H1 (cell line): ENCODE measurements around the gene KLK1. TPM values are rescaled to one million over a fixed set of nuclear protein-coding genes. Genes with fewer than 3 reads are reported as not detected.

Experiments used
- CTCF ChIA-PET: fragments of 300-600 bp; sonication (Branson Sonifier 250); formaldehyde crosslinking; loops from one replicate; lab custom pipeline; 2021; ENCODE audit not compliant: partially characterized antibody; lab: Charles Lee
- POLR2A ChIA-PET: fragments of 300-600 bp; sonication (Branson Sonifier 250); formaldehyde crosslinking; loops from one replicate; lab custom pipeline; 2021; ENCODE audit warnings: inconsistent platforms; ENCODE audit not compliant: partially characterized antibody; lab: Charles Lee
- DNase-seq, 2 experiments: peaks; one replicate each; pipeline versions ENCODE4 v3.0.0 to v3.0.0-alpha.2; 2010 to 2022; ENCODE audit warnings: low spot score in 2 of 2, low read depth in 1 of 2, mixed read lengths in 1 of 2
- FAIRE-seq: peaks from 2 replicates; lab custom pipeline; 2011; peaks lifted over from hg19 to GRCh38; lab: Jason Lieb, UNC
- H2AFZ ChIP-seq: 2 replicates; pipeline ENCODE4 v1.8.1; 2012; ENCODE audit warnings: low read length, inconsistent platforms
- H2AK5ac ChIP-seq: 2 replicates; pipeline ENCODE4 v1.6.1; 2013; ENCODE audit warnings: low read depth, low read length
- H2BK120ac ChIP-seq: replicated peaks from 2 replicates; pipeline ENCODE3; 2013; ENCODE audit warnings: low read depth, low read length, inconsistent platforms
- H2BK12ac ChIP-seq: 2 replicates; pipeline ENCODE4 v1.6.1; 2013; ENCODE audit warnings: low read depth, low read length
- H2BK15ac ChIP-seq: 2 replicates; pipeline ENCODE4 v1.6.1; 2013; ENCODE audit warnings: low read length
- H2BK20ac ChIP-seq: 2 replicates; pipeline ENCODE4 v1.6.1; 2013; ENCODE audit warnings: low read length
- H2BK5ac ChIP-seq: 2 replicates; pipeline ENCODE4 v1.6.1; 2013; ENCODE audit warnings: low read depth, low read length
- H3K14ac ChIP-seq: 2 replicates; pipeline ENCODE4 v1.6.1; 2013; ENCODE audit warnings: inconsistent platforms; ENCODE audit not compliant: insufficient read length
- H3K18ac ChIP-seq: 2 replicates; pipeline ENCODE4 v1.6.1; 2013; ENCODE audit warnings: low read length; ENCODE audit errors: extremely low read depth
- H3K23ac ChIP-seq: 2 replicates; pipeline ENCODE4 v1.6.1; 2013; ENCODE audit warnings: inconsistent platforms; ENCODE audit not compliant: insufficient read length
- H3K23me2 ChIP-seq: 2 replicates; pipeline ENCODE4 v1.6.1; 2013; ENCODE audit warnings: low read depth, low read length
- H3K27ac ChIP-seq: 2 replicates; pipeline ENCODE4 v1.6.1; 2011; ENCODE audit warnings: low read depth, low read length, inconsistent platforms
- H3K27me3 ChIP-seq, 4 experiments: replicated peaks in 1 of 4; 1 replicate in 1 of 4; 2 replicates in 3 of 4; pipeline versions ENCODE4 v1.6.1 to v1.8.1; 2011 to 2013; ENCODE audit warnings: low read length in 3 of 4, mild to moderate bottlenecking in 3 of 4, inconsistent platforms in 2 of 4, mixed read lengths in 2 of 4, moderate library complexity in 1 of 4; ENCODE audit not compliant: control insufficient read depth in 3 of 4, insufficient read depth in 3 of 4; ENCODE audit errors: extremely low read depth in 1 of 4
- H3K36me3 ChIP-seq, 4 experiments: 2 replicates each; pipeline versions ENCODE4 v1.6.1 to v1.8.1; 2011 to 2013; ENCODE audit warnings: mild to moderate bottlenecking in 4 of 4, low read length in 3 of 4, moderate library complexity in 2 of 4, control low read depth in 1 of 4, inconsistent platforms in 1 of 4; ENCODE audit not compliant: insufficient read depth in 4 of 4, control insufficient read depth in 2 of 4
- H3K4ac ChIP-seq: replicated peaks from 2 replicates; pipeline ENCODE3; 2013; ENCODE audit warnings: low read length, low read depth, mixed read lengths, inconsistent platforms; ENCODE audit not compliant: insufficient read length
- H3K4me1 ChIP-seq, 4 experiments: replicated peaks in 1 of 4; 1 replicate in 1 of 4; 2 replicates in 3 of 4; pipeline versions ENCODE4 v1.6.1 to v1.8.1; 2011 to 2013; ENCODE audit warnings: low read length in 3 of 4, inconsistent platforms in 2 of 4, mixed read lengths in 1 of 4; ENCODE audit not compliant: insufficient read depth in 4 of 4, control insufficient read depth in 3 of 4
- H3K4me2 ChIP-seq, 2 experiments: 2 replicates each; pipeline versions ENCODE4 v1.6.1 to v1.8.1; 2011 to 2013; ENCODE audit warnings: low read depth in 2 of 2, low read length in 2 of 2, control low read depth in 1 of 2, inconsistent platforms in 1 of 2, mild to moderate bottlenecking in 1 of 2; ENCODE audit not compliant: insufficient read depth in 1 of 2
- H3K4me3 ChIP-seq, 4 experiments: fragments of 200-600, 300-600 bp in 1 of 4; sonication (generic), shearing (Covaris generic), sonication (Bioruptor Twin) in 1 of 4; 2 replicates each; pipeline versions ENCODE4 v1.5.1 to v1.8.1; 2011 to 2016; ENCODE audit warnings: low read length in 4 of 4, low read depth in 3 of 4, control low read depth in 2 of 4, inconsistent platforms in 2 of 4, mild to moderate bottlenecking in 2 of 4, mixed read lengths in 1 of 4, moderate library complexity in 1 of 4; ENCODE audit not compliant: insufficient read depth in 2 of 4; ENCODE audit errors: extremely low read depth in 1 of 4
- H3K56ac ChIP-seq: replicated peaks from 2 replicates; pipeline ENCODE3; 2013; ENCODE audit warnings: low read depth, mild to moderate bottlenecking, mixed read lengths, low read length, inconsistent platforms; ENCODE audit not compliant: insufficient read length
- H3K79me1 ChIP-seq: 2 replicates; pipeline ENCODE4 v1.6.1; 2013; ENCODE audit warnings: low read depth, low read length, control low read depth
- H3K79me2 ChIP-seq, 2 experiments: 2 replicates each; pipeline versions ENCODE4 v1.6.1 to v1.8.1; 2012 to 2013; ENCODE audit warnings: low read length in 2 of 2, mild to moderate bottlenecking in 2 of 2, inconsistent platforms in 1 of 2; ENCODE audit not compliant: insufficient read depth in 2 of 2, control insufficient read depth in 1 of 2
- H3K9ac ChIP-seq, 4 experiments: replicated peaks in 1 of 4; 1 replicate in 1 of 4; 2 replicates in 3 of 4; pipeline versions ENCODE4 v1.6.1 to v1.8.1; 2011 to 2013; ENCODE audit warnings: low read depth in 3 of 4, low read length in 3 of 4, control low read depth in 2 of 4, mild to moderate bottlenecking in 2 of 4, moderate library complexity in 2 of 4, inconsistent platforms in 1 of 4; ENCODE audit errors: extremely low read depth in 1 of 4
- H3K9me3 ChIP-seq, 2 experiments: 2 replicates each; pipeline versions ENCODE4 v1.6.1 to v1.8.1; 2012 to 2013; ENCODE audit warnings: mild to moderate bottlenecking in 2 of 2, moderate library complexity in 2 of 2, control low read depth in 1 of 2, inconsistent platforms in 1 of 2, low read depth in 1 of 2, low read length in 1 of 2, mixed read lengths in 1 of 2; ENCODE audit not compliant: insufficient read depth in 2 of 2
- H4K20me1 ChIP-seq, 2 experiments: replicated peaks in 1 of 2; 2 replicates each; pipeline versions ENCODE3 to v1.8.1; 2011 to 2013; ENCODE audit warnings: inconsistent platforms in 2 of 2, low read length in 2 of 2, mild to moderate bottlenecking in 1 of 2; ENCODE audit not compliant: insufficient read depth in 2 of 2, control insufficient read depth in 1 of 2
- H4K5ac ChIP-seq: 2 replicates; pipeline ENCODE4 v1.6.1; 2013; ENCODE audit warnings: low read length, low read depth, mixed read lengths, inconsistent platforms; ENCODE audit not compliant: insufficient read length
- H4K8ac ChIP-seq: 2 replicates; pipeline ENCODE4 v1.8.0; 2013; ENCODE audit warnings: mild to moderate bottlenecking, moderate library complexity, low read length, inconsistent platforms; ENCODE audit not compliant: insufficient read depth; ENCODE audit errors: extremely low read depth
- H4K91ac ChIP-seq: replicated peaks from 2 replicates; pipeline ENCODE3; 2013; ENCODE audit warnings: low read length, mixed read lengths, inconsistent platforms; ENCODE audit not compliant: insufficient read length
- BRCA1 ChIP-seq: IDR thresholded peaks from 2 replicates; pipeline ENCODE4 v1.6.1; 2012; ENCODE audit warnings: low read depth, low read length, improper control_type of control experiment
- CEBPB ChIP-seq: IDR thresholded peaks from 2 replicates; pipeline ENCODE4 v1.6.1; 2012; ENCODE audit warnings: low read depth, low read length
- CHD1 ChIP-seq: IDR thresholded peaks from 2 replicates; pipeline ENCODE4 v1.6.1; 2012; ENCODE audit warnings: low read depth, low read length, improper control_type of control experiment
- E2F6 ChIP-seq: IDR thresholded peaks from 2 replicates; pipeline ENCODE4 v1.6.1; 2012; ENCODE audit warnings: inconsistent platforms
- HDAC6 ChIP-seq: IDR thresholded peaks from one replicate; pipeline ENCODE4 v1.7.1; 2012; ENCODE audit warnings: low read depth, mild to moderate bottlenecking, inconsistent platforms, low read length, moderate library complexity
- JUN ChIP-seq: IDR thresholded peaks from 2 replicates; pipeline ENCODE4 v1.6.1; 2011; ENCODE audit warnings: low read depth, mild to moderate bottlenecking, improper control_type of control experiment, low read length
- JUND ChIP-seq: IDR thresholded peaks from 2 replicates; pipeline ENCODE4 v1.6.1; 2011; ENCODE audit warnings: mild to moderate bottlenecking, improper control_type of control experiment, low read length
- KDM1A ChIP-seq: fragments of 200-600, 300-600 bp; sonication (generic); IDR thresholded peaks from 2 replicates; pipeline ENCODE4 v1.7.1; 2016; ENCODE audit warnings: mild to moderate bottlenecking, low read length, borderline replicate concordance
- PHF8 ChIP-seq: fragments of 200-600 bp; sonication (generic); conservative IDR thresholded peaks from 2 replicates; pipeline ENCODE4 v1.7.1; 2012; ENCODE audit warnings: low read depth, mild to moderate bottlenecking, inconsistent platforms, low read length, moderate library complexity
- RFX5 ChIP-seq: IDR thresholded peaks from 2 replicates; pipeline ENCODE4 v1.6.1; 2011; ENCODE audit warnings: low read depth, low read length, improper control_type of control experiment, borderline replicate concordance
- RNF2 ChIP-seq: fragments of 200-900, 300-1000 bp; sonication (generic); IDR thresholded peaks from 2 replicates; pipeline ENCODE4 v1.7.1; 2016; ENCODE audit warnings: borderline replicate concordance, low read depth, mild to moderate bottlenecking, antibody characterized with exemption, low read length; ENCODE audit not compliant: poor library complexity, severe bottlenecking; ENCODE audit errors: missing control alignments
- SP4 ChIP-seq: IDR thresholded peaks from 2 replicates; pipeline ENCODE4 v1.6.1; 2012; ENCODE audit warnings: low read length, inconsistent platforms
- SUZ12 ChIP-seq: fragments of 200-600 bp; sonication (generic); IDR thresholded peaks from 2 replicates; pipeline ENCODE4 v1.6.1; 2012; ENCODE audit warnings: mild to moderate bottlenecking, inconsistent platforms, low read length, moderate library complexity, mixed read lengths
- TAF7 ChIP-seq: optimal IDR thresholded peaks from 2 replicates; pipeline ENCODE3; 2011; ENCODE audit warnings: low read depth, mild to moderate bottlenecking, inconsistent platforms, low read length, moderate library complexity, borderline replicate concordance
- WGBS, 2 experiments: shearing (Covaris generic) in 1 of 2; methylation state at CpG; one replicate each; pipeline versions ENCODE4 v1.1.6 to v1.1.7; 2013 to 2015; ENCODE audit warnings: low lambda C conversion rate in 2 of 2, mixed read lengths in 2 of 2, inconsistent platforms in 1 of 2, low coverage in 1 of 2, missing lambda C conversion rate in 1 of 2; ENCODE audit not compliant: insufficient replicate concordance in 2 of 2, insufficient coverage in 1 of 2, insufficient read length in 1 of 2; ENCODE audit errors: extremely low coverage in 1 of 2, missing lambda C conversion rate in 1 of 2; 5-methylcytosine and 5-hydroxymethylcytosine counted together
- polyA plus RNA-seq, 7 experiments: library from polyadenylated mRNA; depleted of rRNA in 3 of 7; stranded (reverse) in 5 of 7; unstranded in 2 of 7; fragments of >200 nt in 5 of 7; fragments of 200-250 nt in 2 of 7; gene quantifications; 1 replicate in 5 of 7; 2 replicates in 1 of 7; 4 replicates in 1 of 7; pipeline versions ENCODE4 v1.2.1 to v1.2.3, GENCODE V29; 2011 to 2013; ENCODE audit warnings: missing spikeins in 2 of 7, mixed read lengths in 2 of 7
- total RNA-seq: library from RNA; stranded (reverse); fragmentation: NEBNext Ultra II Directional; extraction: Animal tissue kit (Norgen Biotek cat#: 25700); gene quantifications from 2 replicates; pipeline ENCODE4 v1.2.1, GENCODE V29; 2021

The KLK1 gene
- total and polyA plus RNA-seq, 2 of the 8 experiments (the other 6 are each of a cell fraction or from before 2014, with no cell fraction given): 3.4 to 4.0 TPM

DNA sequence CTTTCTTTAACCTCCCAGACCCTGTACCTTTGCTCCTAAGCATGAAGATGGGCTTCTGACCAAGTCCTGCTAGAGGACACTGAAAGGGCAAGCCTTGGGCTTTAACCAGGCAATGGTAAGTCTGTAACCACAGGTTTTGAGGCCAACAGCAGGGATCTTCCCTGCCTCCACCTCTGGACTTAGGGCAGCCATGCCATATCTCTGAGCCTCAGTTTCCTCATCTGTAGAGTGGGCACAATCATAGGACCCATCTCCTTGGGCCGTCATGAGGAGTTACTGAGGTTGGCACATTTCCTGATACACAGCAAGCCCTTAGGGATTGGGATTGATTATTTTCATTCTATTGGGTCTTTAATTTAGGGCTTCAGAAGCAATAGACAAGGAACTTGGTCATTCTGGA lies 14.7 kb downstream of the KLK1 start:
- WGBS, 2 experiments: 75% methylated on average over 1 of the region's 1 CpG; no CpG with 5 or more reads in 1 of the 2 experiments
- no peak for FAIRE-seq
- CTCF ChIA-PET: no interaction called here
- no peak for TF ChIP-seq PHF8
- TF ChIP-seq E2F6: no peak
- TF ChIP-seq JUND: no peak
- TF ChIP-seq BRCA1: no peak
- TF ChIP-seq TAF7: no peak
- no peak for TF ChIP-seq CEBPB
- no peak for TF ChIP-seq HDAC6
- TF ChIP-seq RNF2: no peak
- no peak for TF ChIP-seq KDM1A
- TF ChIP-seq SUZ12: no peak
- TF ChIP-seq JUN: no peak
- no peak for TF ChIP-seq SP4
- no peak for TF ChIP-seq CHD1
- no peak for TF ChIP-seq RFX5

More for the DNA sequence above, 14.7 kb downstream of the KLK1 start:
- H3K4ac ChIP-seq: no peak overlapping the region
- H3K27me3 ChIP-seq: peaks cover 0 to 4% (median 3%) of the 10 kb centered on the region in 4 experiments; a peak in 3 of 7 replicates
- no peak overlapping the region for H3K56ac ChIP-seq
- no peak overlapping the region for H3K18ac ChIP-seq
- H3K23me2 ChIP-seq: peaks cover 20% of the 10 kb centered on the region; the same call in 1 of the 2 replicates
- no peaks in the 10 kb centered on the region for H3K36me3 ChIP-seq
- H2AFZ ChIP-seq: no peak overlapping the region
- H3K4me3 ChIP-seq: no peak overlapping the region
- H4K20me1 ChIP-seq: peaks cover 0 to under 1% of the 10 kb centered on the region in 2 experiments
- no peak overlapping the region for H2BK12ac ChIP-seq
- no peak overlapping the region for H3K23ac ChIP-seq
- no peak overlapping the region for H3K27ac ChIP-seq
- no peaks in the 10 kb centered on the region for H3K9me3 ChIP-seq
- H4K5ac ChIP-seq: no peak overlapping the region
- DNase-seq: no peak
- no peaks in the 10 kb centered on the region; the same call in 1 of the 2 replicates for H3K79me1 ChIP-seq
- no peak overlapping the region for H2BK20ac ChIP-seq
- POLR2A ChIA-PET: interaction anchor here (0.9 to 3.0 kb wide), 2 partner anchors 12 to 15 kb away, joined by 3 to 21 read pairs; no protein-coding TSS in a partner anchor
- H4K91ac ChIP-seq: no peak overlapping the region
- H3K79me2 ChIP-seq: peaks cover 5% of the 10 kb centered on the region in 2 experiments
- no peak overlapping the region for H4K8ac ChIP-seq
- no peak overlapping the region for H2BK15ac ChIP-seq
- no peak overlapping the region for H2AK5ac ChIP-seq
- H3K4me1 ChIP-seq: no peaks in the 10 kb centered on the region
- no peak overlapping the region for H2BK5ac ChIP-seq
- no peak overlapping the region for H3K4me2 ChIP-seq
- H2BK120ac ChIP-seq: no peak overlapping the region
- H3K9ac ChIP-seq: no peak overlapping the region
- no peak overlapping the region for H3K14ac ChIP-seq
